HG03378 (cell line): ENCODE data around the gene NBPF4.
"Not testable (repeated sequence)": the region's sequence is repeated elsewhere in the genome, so short reads cannot be mapped to it uniquely, and the experiment has no call there.

ENCODE experiments used
- ATAC-seq: cut with Tn5 transposase; IDR thresholded peaks from one replicate; pipeline ENCODE4 v1.9.1; 2021; ENCODE audit warnings: mild to moderate bottlenecking, moderate library complexity; ENCODE audit not compliant: unreplicated experiment

Gene NBPF4

GRCh38 chr1:108243976-108244375, at the start of gene NBPF4:
Gene NBPF4, minus strand, starts transcription at chr1:108244076. Its CDS starts 315 bp downstream, at chr1:108243761.
- not testable (repeated sequence) for ATAC-seq

GRCh38 chr1:108282528-108283257, 38.8 kb upstream of the NBPF4 start:
- ATAC-seq, result not testable (repeated sequence)

GRCh38 chr1:108272485-108273327, 28.8 kb upstream of the NBPF4 start:
- ATAC-seq, result peak; percentile 56

GRCh38 chr1:108267097-108267496, 23.2 kb upstream of the NBPF4 start:
- not testable (repeated sequence) for ATAC-seq

GRCh38 chr1:108261967-108262366, 18.1 kb upstream of the NBPF4 start:
- ATAC-seq, result not testable (repeated sequence)

- ATAC-seq, result not testable (repeated sequence)
These were observed 17.6 kb upstream of the NBPF4 start for GRCh38 chr1:108261519-108261918.

- ATAC-seq, result not testable (repeated sequence)
These were observed 16.8 kb upstream of the NBPF4 start for GRCh38 chr1:108260578-108261259.

GRCh38 chr1:108255426-108255825, 11.6 kb upstream of the NBPF4 start:
- peak; percentile 94 for ATAC-seq

- not testable (repeated sequence) for ATAC-seq
These were observed 4.5 kb downstream of the NBPF4 start for GRCh38 chr1:108239426-108239825.

GRCh38 chr1:108235308-108235707, 8.6 kb downstream of the NBPF4 start:
- not testable (repeated sequence) for ATAC-seq

GRCh38 chr1:108232183-108232582, 11.7 kb downstream of the NBPF4 start:
- ATAC-seq, result not testable (repeated sequence)

- ATAC-seq, result not testable (repeated sequence)
These were observed 13.9 kb downstream of the NBPF4 start for GRCh38 chr1:108229976-108230375.

- ATAC-seq, result not testable (repeated sequence)
These were observed 16.1 kb downstream of the NBPF4 start for GRCh38 chr1:108227772-108228171.

GRCh38 chr1:108226855-108227254, 17.0 kb downstream of the NBPF4 start:
- ATAC-seq, result not testable (repeated sequence)

- not testable (repeated sequence) for ATAC-seq
These were observed 20.6 kb downstream of the NBPF4 start for GRCh38 chr1:108223226-108223625.

GRCh38 chr1:108217515-108218174, 26.2 kb downstream of the NBPF4 start:
- not testable (repeated sequence) for ATAC-seq

GRCh38 chr1:108217007-108217406, 26.9 kb downstream of the NBPF4 start:
- not testable (repeated sequence) for ATAC-seq

GRCh38 chr1:108216028-108216890, 27.6 kb downstream of the NBPF4 start:
- not testable (repeated sequence) for ATAC-seq

- ATAC-seq, result peak; percentile 51
These were observed 29.0 kb downstream of the NBPF4 start for GRCh38 chr1:108214641-108215465.
